HepG2 (cell line): ENCODE data around the gene HPD. TPM values are rescaled to one million over a fixed set of nuclear protein-coding genes. Genes with fewer than 3 reads are reported as not detected.

Source experiments
- ATAC-seq: fragments of 200-7000 bp; cut with Tn5 transposase; 3 replicates; pipeline ENCODE4 v1.9.1; 2020; ENCODE audit warnings: mild to moderate bottlenecking, moderate library complexity
- BruUV-seq: library from RNA; stranded (reverse); fragments of 400-500 nt; replicated peaks from 2 replicates; lab custom pipeline; 2021; lab: Mats Ljungman, UMichigan
- CTCF ChIA-PET: fragments of 300-600 bp; formaldehyde crosslinking; extraction: SDS; loops from one replicate; lab custom pipeline; 2021; ENCODE audit warnings: low total read pairs, inconsistent platforms, low intra/inter-chr PET ratio; lab: Yijun Ruan, JAX
- POLR2A ChIA-PET: fragments of 350-600 bp; sonication (Branson Sonifier 250); formaldehyde crosslinking; loops from one replicate; lab custom pipeline; 2020; ENCODE audit warnings: antibody characterized with exemption, inconsistent platforms; lab: Yijun Ruan, JAX
- DNase-seq: peaks from one replicate; pipeline ENCODE4 v3.0.0-alpha.2; 2015; ENCODE audit warnings: low spot score
- FAIRE-seq: peaks from 3 replicates; lab custom pipeline; 2011; peaks lifted over from hg19 to GRCh38; lab: Jason Lieb, UNC
- H2AFZ ChIP-seq: one replicate; pipeline ENCODE4 v1.6.1; 2011; ENCODE audit warnings: low read length, inconsistent platforms
- H3K27ac ChIP-seq: fragments of 300-600 bp; 3 replicates; pipeline ENCODE4 v1.8.0; 2011; ENCODE audit warnings: mixed run types, mild to moderate bottlenecking, mixed read lengths, low read length, inconsistent platforms; ENCODE audit not compliant: insufficient read depth; ENCODE audit errors: extremely low read length
- H3K27me3 ChIP-seq, 2 experiments: fragments of 200-600 bp in 1 of 2; 2 replicates in 1 of 2; 3 replicates in 1 of 2; pipeline versions ENCODE4 v1.6.0 to v1.8.0; 2011; ENCODE audit warnings: low read length in 2 of 2, mild to moderate bottlenecking in 2 of 2, moderate library complexity in 2 of 2, inconsistent platforms in 1 of 2; ENCODE audit not compliant: insufficient read depth in 2 of 2, control insufficient read depth in 1 of 2
- H3K36me3 ChIP-seq, 2 experiments: fragments of 200-600 bp in 1 of 2; replicated peaks in 1 of 2; 2 replicates in 1 of 2; 3 replicates in 1 of 2; pipeline versions ENCODE4 v1.5.1 to v1.8.0; 2011; ENCODE audit warnings: low read length in 2 of 2, inconsistent platforms in 1 of 2; ENCODE audit not compliant: insufficient read depth in 2 of 2, control insufficient read depth in 1 of 2
- H3K4me1 ChIP-seq: 2 replicates; pipeline ENCODE4 v1.5.1; 2012; ENCODE audit warnings: low read length, inconsistent platforms; ENCODE audit not compliant: insufficient read depth
- H3K4me2 ChIP-seq: 2 replicates; pipeline ENCODE4 v1.6.0; 2011; ENCODE audit warnings: low read depth, low read length, inconsistent platforms
- H3K4me3 ChIP-seq, 3 experiments: fragments of 200-600 bp in 1 of 3; sonication (generic), shearing (Covaris generic) in 1 of 3; replicated peaks in 1 of 3; 2 replicates each; pipeline ENCODE4 v1.5.1; 2011 to 2016; ENCODE audit warnings: low read length in 3 of 3, inconsistent platforms in 2 of 3, low read depth in 2 of 3, mild to moderate bottlenecking in 2 of 3, control low read depth in 1 of 3, mixed read lengths in 1 of 3; ENCODE audit not compliant: insufficient read depth in 1 of 3
- H3K79me2 ChIP-seq: one replicate; pipeline ENCODE4 v1.6.1; 2011; ENCODE audit warnings: low read length, inconsistent platforms; ENCODE audit not compliant: insufficient read depth
- H3K9ac ChIP-seq: 2 replicates; pipeline ENCODE4 v1.6.0; 2011; ENCODE audit warnings: mild to moderate bottlenecking, low read depth, low read length, inconsistent platforms; ENCODE audit not compliant: insufficient read depth
- H3K9me3 ChIP-seq: 2 replicates; pipeline ENCODE4 v1.5.1; 2012; ENCODE audit warnings: mild to moderate bottlenecking, low read length
- H4K20me1 ChIP-seq: 2 replicates; pipeline ENCODE4 v1.6.0; 2011; ENCODE audit warnings: inconsistent platforms, mild to moderate bottlenecking, low read length, moderate library complexity; ENCODE audit not compliant: insufficient read depth
- AGO2 ChIP-seq: fragments of 200-400 bp; formaldehyde crosslinking; optimal IDR thresholded peaks from 2 replicates; pipeline ENCODE3; 2017; ENCODE audit warnings: mild to moderate bottlenecking, low read depth, low read length, moderate library complexity
- CREM ChIP-seq, 2 experiments: sonication (generic) in 1 of 2; formaldehyde crosslinking in 1 of 2; IDR thresholded peaks; 2 replicates each; pipeline versions ENCODE4 v1.4.0 to v1.6.1; 2016 to 2020; ENCODE audit warnings: antibody characterized with exemption in 1 of 2, mild to moderate bottlenecking in 1 of 2, missing genetic modification reagents in 1 of 2
- E2F1 ChIP-seq: sonication (generic); formaldehyde crosslinking; IDR thresholded peaks from 2 replicates; pipeline ENCODE4 v1.5.0; 2020; ENCODE audit warnings: missing genetic modification reagents
- FOSL2 ChIP-seq: sonication (generic); formaldehyde crosslinking; IDR thresholded peaks from 2 replicates; pipeline ENCODE4 v1.4.0; 2020; ENCODE audit warnings: missing genetic modification reagents
- NCOA1 ChIP-seq: sonication (generic); formaldehyde crosslinking; IDR thresholded peaks from 2 replicates; pipeline ENCODE4 v1.9.0; 2021; ENCODE audit warnings: missing genetic modification reagents
- PAWR ChIP-seq: sonication (generic); formaldehyde crosslinking; IDR thresholded peaks from 2 replicates; pipeline ENCODE4 v1.4.0; 2020; ENCODE audit warnings: missing genetic modification reagents, mild to moderate bottlenecking, borderline replicate concordance
- POLR2G ChIP-seq: fragments of 200-400 bp; formaldehyde crosslinking; IDR thresholded peaks from 2 replicates; pipeline ENCODE4 v1.6.1; 2018; ENCODE audit warnings: mild to moderate bottlenecking, low read depth, low read length, moderate library complexity
- SAP130 ChIP-seq: IDR thresholded peaks from 2 replicates; pipeline ENCODE4 v1.6.1; 2016; ENCODE audit warnings: low read depth
- SIN3B ChIP-seq: fragments of 150-350 bp; IDR thresholded peaks from 2 replicates; pipeline ENCODE4 v1.6.1; 2014; ENCODE audit warnings: low read length
- ZBTB4 ChIP-seq: sonication (generic); formaldehyde crosslinking; IDR thresholded peaks from 2 replicates; pipeline ENCODE4 v1.4.0; 2020; ENCODE audit warnings: missing genetic modification reagents, mild to moderate bottlenecking, borderline replicate concordance
- ZNF609 ChIP-seq: sonication (generic); formaldehyde crosslinking; IDR thresholded peaks from 2 replicates; pipeline ENCODE4 v1.4.0; 2020; ENCODE audit warnings: mild to moderate bottlenecking, missing genetic modification reagents, borderline replicate concordance
- WGBS: methylation state at CpG from one replicate; pipeline ENCODE4 v1.1.6; 2017; ENCODE audit warnings: low lambda C conversion rate; 5-methylcytosine and 5-hydroxymethylcytosine counted together
- in situ Hi-C: cut with HindIII; loops from 2 replicates; pipeline ENCODE4 v1.10.0; 2017; ENCODE audit warnings: low pct_unique_long_range_greater_than_20kb; ENCODE audit not compliant: extremely low pct_ligation_motif_present
- intact Hi-C: fragments of 100-400 bp; cut with micrococcal nuclease; formaldehyde crosslinking; loops from one replicate; pipeline ENCODE4 v1.10.0; 2022; ENCODE audit not compliant: unreplicated experiment
- polyA plus RNA-seq, 8 experiments: library from polyadenylated mRNA; depleted of rRNA in 3 of 8; stranded (reverse) in 7 of 8; unstranded in 1 of 8; fragments of >200 nt; fragmentation: Illumina TruSeq in 4 of 8; extraction: Trizol in 4 of 8; gene quantifications; 2 replicates each; pipeline versions ENCODE4 v1.2.1 to v1.2.3, GENCODE V29; 2011 to 2016; ENCODE audit warnings: low read depth in 4 of 8, missing spikeins in 1 of 8, mixed read lengths in 1 of 8; ENCODE audit not compliant: insufficient read depth in 1 of 8
- total RNA-seq, 5 experiments: library from RNA; depleted of rRNA; stranded (reverse); fragments of >200 nt; fragmentation: Illumina TruSeq; extraction: Trizol; gene quantifications; 2 replicates each; pipeline ENCODE4 v1.2.3, GENCODE V29; 2016; ENCODE audit warnings: low read depth in 1 of 5

The HPD gene
- total and polyA plus RNA-seq, 2 of the 13 experiments (the other 11 are each of a cell fraction or from before 2014, with no cell fraction given): 120 to 195 TPM

GRCh38 chr12:121801595-121802484 lies 56.8 kb downstream of the HPD start:
- Histone ChIP-seq H3K4me1 (peaks cover 41% of the 10 kb centered on the region), H3K27me3 (no peaks in the 10 kb centered on the region; a peak in 1 of 5 replicates), H2AFZ (no peak overlapping the region), H3K4me3 (peak overlapping the region; percentile 71 to 80 (median 79)), H3K36me3 (no peaks in the 10 kb centered on the region), H3K79me2 (peaks cover 62% of the 10 kb centered on the region), H4K20me1 (0 out of 2 replicates have a peak, but pooled peaks cover under 1% of the 10 kb centered on the region), H3K27ac (peak overlapping the region; percentile 99), H3K9me3 (no peaks in the 10 kb centered on the region), H3K4me2 (peak overlapping the region; percentile 96), H3K9ac (peak overlapping the region; percentile 98)
- in situ Hi-C loops (no loop called here), intact Hi-C loops (no loop called here)
- 1% methylated on average over 18 of the region's 18 CpGs for WGBS
- ChIA-PET POLR2A (interaction anchor here (0.5 to 14.5 kb wide), 14 partner anchors 4 to 123 kb away, joined by 3 to 393 read pairs (median 8); partner anchors contain the start of genes HPD, PSMD9, RHOF and SETD1B), CTCF (no interaction called here)
- TSS peak; percentile 50 for BruUV-seq
- DNase-seq: no peak
- no peak for ATAC-seq
- no peak for FAIRE-seq
- TF ChIP-seq POLR2G (peak; percentile 58), SIN3B (0 out of 2 replicates have a peak, but pooled peaks have one; percentile 39), ZBTB4 (CRISPR knock-in tag) (no peak), SAP130 (CRISPR knock-in tag) (0 out of 2 replicates have a peak, but pooled peaks have one; percentile 3), FOSL2 (CRISPR knock-in tag) (no peak), PAWR (CRISPR knock-in tag) (peak; percentile 47; the same call in 1 of the 2 replicates), ZNF609 (0 out of 2 replicates have a peak, but pooled peaks have one; percentile 16), AGO2 (peak; percentile 67), CREM (IDR thresholded peaks at IDR 0.05) (0 out of 2 replicates have a peak, but pooled peaks have one; percentile 10), CREM (CRISPR knock-in tag; IDR thresholded peaks at IDR 0.05) (no peak), NCOA1 (CRISPR knock-in tag) (0 out of 2 replicates have a peak, but pooled peaks have one; percentile 63), E2F1 (CRISPR knock-in tag) (no peak)
